ENCODE measurements around the gene HLCS.

GRCh38 chr21:36968414-36968813 lies 1.9 kb upstream of the HLCS start:
- TF ChIP-seq RAD21 (IDR thresholded peaks at IDR 0.05; ENCODE audit: low read length) (no peak), POLR2A (IDR thresholded peaks at IDR 0.05; ENCODE audit: low read depth, low read length) (no peak), MAFK (IDR thresholded peaks at IDR 0.05; ENCODE audit: low read depth, low read length) (no peak), CHD1 (IDR thresholded peaks at IDR 0.05; ENCODE audit: low read depth, low read length) (no peak)
- TF ChIP-seq, protein P1, sequence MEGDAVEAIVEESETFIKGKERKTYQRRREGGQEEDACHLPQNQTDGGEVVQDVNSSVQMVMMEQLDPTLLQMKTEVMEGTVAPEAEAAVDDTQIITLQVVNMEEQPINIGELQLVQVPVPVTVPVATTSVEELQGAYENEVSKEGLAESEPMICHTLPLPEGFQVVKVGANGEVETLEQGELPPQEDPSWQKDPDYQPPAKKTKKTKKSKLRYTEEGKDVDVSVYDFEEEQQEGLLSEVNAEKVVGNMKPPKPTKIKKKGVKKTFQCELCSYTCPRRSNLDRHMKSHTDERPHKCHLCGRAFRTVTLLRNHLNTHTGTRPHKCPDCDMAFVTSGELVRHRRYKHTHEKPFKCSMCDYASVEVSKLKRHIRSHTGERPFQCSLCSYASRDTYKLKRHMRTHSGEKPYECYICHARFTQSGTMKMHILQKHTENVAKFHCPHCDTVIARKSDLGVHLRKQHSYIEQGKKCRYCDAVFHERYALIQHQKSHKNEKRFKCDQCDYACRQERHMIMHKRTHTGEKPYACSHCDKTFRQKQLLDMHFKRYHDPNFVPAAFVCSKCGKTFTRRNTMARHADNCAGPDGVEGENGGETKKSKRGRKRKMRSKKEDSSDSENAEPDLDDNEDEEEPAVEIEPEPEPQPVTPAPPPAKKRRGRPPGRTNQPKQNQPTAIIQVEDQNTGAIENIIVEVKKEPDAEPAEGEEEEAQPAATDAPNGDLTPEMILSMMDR (conservative IDR thresholded peaks at IDR 0.05; ENCODE audit: low read depth, low read length) = no peak

Data from IMR-90 (cell line).